Inflammatory macrophage treated with lipopolysaccharide for 1 hour (primary cell): ENCODE measurements around the gene TMEM100.

ENCODE experiments used
- DNase-seq, 2 donors: peaks; one replicate each; pipeline ENCODE4 v3.0.0-alpha.2; 2020 to 2022

Gene TMEM100

DNA sequence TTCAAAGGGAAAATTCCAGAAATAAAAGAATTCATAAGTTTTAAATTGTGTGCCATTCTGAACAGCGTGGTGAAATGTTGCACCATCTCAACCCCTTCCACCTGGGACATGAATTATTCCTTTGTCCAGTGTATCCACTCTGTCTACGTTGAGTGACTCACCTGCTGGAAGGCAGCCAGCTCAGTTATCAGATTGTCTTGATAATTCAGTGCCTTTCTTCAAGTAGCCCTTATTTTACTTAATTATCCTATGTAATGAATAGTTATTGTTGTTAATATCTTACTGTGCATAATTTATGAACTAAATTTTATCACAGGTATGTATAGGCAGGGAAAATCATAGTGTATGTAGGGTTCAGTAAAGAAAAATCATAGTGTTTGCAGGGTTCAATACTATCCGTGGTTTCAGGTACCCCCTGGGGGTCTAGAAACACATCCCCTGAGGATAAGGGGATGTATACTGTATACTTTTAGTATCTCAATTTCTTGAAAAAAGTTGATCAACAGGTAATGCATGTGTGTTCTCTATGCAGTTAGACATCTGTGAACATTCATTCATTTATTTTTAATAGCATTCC is 20.5 kb upstream of the TMEM100 start:
- no peak for DNase-seq

DNA sequence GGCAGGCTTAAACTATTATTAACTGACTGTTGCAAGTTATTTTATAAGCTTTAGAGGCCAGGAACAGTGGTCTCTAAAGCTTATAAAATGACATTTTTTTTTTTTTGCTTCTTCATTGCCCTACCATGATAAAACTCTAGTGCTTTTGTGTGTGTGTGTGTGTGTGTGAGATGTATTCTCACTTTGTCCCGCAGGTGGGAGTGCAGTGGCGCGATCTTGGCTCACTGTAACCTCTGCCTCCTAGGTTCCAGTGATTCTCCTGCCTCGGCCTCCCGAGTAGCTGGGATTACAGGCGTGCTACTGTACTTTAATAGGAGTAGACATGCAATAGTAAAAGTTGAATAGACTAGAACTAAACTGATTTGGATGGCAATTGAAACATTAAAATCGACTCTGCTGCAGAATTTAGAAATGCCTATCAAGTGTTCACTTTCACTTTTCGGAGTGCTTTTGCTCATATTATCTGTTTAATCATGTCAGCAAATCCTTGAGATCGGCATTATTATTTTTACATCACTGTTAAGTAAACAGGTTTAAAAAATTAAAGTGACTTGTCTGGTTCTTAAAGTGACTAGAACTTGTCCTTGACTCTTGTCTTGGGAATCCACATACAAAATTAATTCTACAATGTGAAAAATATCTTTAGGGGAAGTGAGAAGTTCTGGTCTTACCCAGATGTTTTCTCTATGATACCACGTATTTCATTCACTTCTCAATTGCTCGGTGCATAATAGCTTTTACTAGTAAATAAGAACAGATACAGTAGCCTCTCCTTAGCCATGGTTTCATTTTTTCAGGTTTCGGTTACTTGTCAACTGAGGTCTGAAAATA is 19.8 kb upstream of the TMEM100 start:
- no peak for DNase-seq

DNA sequence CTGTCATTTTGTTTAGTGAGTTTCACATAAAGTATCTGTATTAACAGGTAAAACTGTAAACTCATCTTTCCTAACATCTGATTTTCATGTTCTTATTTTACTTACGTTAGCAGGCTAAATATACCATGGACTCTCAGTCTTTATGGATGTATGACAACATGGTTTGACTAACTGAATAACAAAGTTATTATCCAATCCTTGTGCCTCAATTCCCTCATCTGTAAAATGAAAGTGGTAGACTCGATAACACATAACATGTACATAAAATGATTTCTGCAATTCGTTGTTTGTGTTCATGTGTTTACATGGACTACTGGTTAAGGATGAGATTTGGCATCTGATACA is 18.7 kb upstream of the TMEM100 start:
- no peak for DNase-seq

DNA sequence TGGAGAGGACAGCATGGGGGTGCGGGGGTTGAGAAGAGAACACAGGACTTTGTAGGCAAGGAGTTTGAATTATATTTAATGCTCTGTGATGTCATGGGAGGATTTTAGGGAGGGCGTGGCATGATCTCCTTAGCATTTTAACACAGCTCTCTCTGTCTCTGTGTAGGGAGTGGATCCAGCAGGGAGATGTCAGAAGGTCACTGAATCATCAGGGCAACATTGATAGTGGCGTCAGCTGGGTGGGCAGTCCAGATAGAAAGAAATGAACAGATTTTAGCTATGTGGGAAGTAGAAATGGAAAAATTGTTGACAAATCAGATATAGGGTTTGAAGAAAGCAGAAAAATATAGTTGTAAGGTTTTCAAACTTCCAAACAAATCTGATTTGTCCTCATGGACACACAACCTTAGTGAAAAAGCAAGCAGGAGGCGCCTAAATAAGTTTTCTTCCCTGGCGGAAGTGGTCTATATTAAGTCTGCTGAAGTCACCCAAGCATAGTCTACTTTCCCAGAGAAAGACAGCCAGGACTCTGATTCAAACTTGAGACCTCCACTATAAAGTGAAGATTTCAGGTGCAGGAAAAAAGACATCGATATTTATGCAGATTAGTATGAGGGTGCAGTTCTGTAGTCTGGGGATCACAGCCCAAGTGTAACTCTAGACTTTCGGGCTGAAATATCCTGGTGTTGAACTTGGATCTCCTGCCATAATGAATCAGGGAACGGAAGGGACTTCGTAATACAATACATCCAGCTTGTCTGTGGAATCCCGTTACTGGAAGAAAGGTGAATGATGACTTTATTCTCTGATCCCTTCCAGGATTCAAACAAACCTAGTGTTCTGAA is 18.1 kb upstream of the TMEM100 start:
- DNase-seq: no peak

DNA sequence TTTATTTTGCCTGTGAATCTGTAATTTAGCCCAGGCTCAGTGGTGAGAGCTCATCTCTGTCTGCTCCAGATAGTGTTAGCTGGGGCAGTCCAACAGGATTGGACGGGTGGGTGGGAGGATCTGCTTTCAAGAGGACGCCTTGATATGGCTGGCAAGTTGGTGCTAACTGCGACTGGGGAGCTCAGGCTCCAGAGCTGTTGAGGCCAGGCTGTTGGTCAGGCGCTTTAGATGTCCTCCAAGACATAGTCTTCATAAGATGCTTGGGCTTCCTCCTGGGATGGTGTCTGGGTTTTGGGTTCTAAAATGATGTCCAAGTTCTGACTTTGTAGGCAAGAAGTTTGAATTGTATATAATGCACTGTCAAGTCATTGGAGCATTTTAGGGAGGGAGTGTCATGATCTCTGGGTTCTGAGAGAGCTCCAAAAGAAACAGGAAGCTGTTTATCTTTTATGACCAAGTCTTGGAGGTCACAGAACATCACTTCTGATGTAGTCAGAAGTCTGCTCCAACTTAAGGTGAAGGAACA is 15.4 kb upstream of the TMEM100 start:
- no peak for DNase-seq

DNA sequence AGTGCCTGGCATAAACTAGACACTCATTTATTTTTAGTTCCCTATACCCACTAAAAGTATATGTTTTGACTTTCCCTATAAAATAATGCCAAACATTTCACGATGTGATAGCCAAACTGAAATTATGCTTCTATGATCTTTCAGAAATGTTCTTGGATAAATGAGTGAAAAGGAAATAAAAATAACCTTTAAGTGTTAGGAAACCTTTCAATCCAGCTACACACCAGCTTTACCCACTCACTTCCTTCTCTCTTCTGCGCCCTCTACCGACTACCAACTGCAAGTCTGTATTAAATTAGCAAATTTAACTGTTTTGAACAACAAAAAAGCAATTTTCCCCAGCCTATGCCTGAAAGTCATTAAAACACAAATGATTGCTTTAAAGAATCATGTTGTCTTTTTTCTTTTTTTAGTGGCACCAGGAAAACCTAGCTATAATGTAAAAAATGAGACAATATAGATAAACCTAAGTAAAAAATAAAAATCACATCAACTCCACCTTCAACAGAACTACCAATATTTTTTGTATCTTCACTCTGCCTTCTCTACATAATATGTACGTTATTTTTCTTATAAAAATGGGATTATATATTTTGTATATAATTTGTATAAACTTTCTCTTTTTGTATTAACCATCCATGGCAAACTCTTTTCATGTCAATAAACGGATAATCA is 13.2 kb upstream of the TMEM100 start:
- DNase-seq: peak; percentile 38 to 74

DNA sequence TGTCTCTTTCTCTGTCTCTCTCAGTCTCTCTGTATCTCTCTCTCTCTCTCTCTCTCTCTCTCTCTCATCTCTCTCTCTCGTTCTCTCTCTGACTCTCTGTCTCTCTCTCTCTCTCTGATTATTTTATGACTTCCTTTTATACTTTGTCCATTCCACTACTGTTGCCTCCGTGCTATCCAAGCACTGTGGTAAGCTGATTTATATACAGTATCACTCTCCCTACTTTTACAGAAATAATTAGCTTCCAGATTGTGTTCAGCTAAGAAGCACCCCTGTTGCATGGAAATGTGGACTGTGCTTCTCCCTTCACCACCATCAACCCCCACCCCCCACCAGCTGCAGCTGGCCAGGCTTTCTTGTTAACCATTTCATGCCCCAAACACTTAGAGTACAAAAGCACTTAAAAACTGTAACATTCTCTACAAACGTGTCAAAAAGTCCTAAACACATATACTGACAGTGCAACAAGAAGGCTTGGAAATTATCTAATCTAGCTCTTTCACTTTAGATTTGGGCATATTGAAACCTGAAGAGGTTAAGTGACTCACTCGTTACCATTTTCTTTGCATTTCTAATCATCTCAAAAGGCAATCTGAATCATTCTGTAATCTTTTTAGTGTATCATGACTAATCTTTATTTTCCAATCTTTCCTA is 11.6 kb upstream of the TMEM100 start:
- DNase-seq: no peak

DNA sequence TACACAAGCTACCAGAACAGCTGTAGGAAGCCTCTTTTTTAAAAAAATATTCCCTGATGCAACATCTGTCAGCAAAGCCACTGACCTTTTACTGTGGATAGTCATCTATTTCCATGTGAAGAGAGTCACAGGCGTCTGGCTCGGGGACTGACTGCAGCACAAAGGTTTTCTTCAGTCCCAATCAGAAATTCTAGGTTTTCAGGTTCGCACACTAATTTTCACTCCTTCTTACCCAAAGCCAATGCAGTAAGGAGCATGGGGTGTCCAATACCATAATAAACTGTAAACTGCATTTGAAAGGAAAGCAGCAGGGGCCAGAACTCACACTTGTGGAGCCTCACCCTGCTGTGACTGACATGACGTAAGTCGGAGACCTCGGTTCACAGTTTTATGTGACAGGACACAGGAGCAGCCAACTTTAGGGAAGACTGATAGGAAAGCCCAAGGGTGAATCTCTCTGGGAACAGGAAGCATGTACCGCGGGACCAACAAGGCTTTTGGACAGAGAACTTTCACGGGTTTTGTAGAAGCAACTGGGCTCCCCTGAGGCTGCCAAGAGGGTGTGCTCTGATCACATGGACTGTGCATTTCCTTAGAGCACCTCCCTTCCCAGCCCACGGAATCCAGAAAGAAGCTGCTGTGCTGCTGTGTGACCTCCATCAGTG is 9.1 kb upstream of the TMEM100 start:
- DNase-seq: peak in 1 of 2 donors; percentile 14

DNA sequence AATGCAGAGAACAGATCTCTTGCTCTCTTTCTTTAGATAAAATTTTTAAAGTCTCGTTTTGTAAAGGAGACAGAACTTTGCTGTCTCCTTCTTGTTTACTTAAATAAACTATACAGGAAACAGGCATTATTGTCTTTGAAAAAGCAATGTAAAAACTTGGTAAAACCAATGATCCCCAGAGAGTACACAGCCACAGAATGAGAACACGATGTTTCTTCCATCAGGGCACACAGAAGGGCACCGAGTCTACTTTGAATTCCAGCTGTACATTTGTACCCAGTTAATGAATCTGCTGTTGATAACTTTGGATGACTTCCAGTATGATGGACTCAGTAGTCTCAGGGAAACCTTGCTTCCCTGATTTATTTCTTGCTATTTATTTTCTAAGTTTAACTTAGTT is 8.1 kb upstream of the TMEM100 start:
- DNase-seq: no peak

DNA sequence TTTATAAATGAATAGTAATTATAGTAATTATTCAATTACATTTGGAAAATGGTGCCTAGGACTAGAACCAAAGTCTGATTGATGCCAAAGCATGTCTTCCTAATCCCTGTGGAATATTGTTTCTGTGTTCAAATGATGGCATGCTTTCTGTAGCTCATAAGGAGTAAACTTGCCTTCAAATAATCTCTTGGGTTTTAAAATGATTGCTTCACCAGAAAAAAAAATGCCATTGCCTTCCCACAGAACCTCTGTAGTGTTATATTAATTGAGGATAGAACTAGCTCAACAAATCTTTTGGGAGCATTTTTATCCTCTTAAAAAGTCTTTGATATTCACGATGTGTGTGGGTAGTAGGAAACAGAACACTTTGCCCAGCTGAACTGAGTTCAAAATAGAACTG is 7.7 kb upstream of the TMEM100 start:
- no peak for DNase-seq

DNA sequence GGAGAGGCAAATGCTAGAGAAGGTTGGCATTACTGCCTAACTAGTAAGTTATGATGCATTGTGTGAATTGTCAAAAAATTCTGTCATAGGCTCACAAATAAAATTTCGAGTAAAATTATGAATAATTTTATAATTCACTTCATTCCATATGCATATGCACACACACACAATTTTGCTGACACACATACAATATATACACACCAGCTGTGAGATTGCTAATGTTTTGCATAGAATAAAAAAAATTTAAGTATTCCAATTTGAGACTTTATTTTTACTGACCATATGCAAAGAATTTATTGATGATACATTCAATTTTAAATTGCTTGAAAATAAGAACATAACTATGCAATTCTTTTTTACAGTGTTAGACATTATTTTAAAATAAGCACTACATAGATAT is 6.8 kb upstream of the TMEM100 start:
- no peak for DNase-seq

DNA sequence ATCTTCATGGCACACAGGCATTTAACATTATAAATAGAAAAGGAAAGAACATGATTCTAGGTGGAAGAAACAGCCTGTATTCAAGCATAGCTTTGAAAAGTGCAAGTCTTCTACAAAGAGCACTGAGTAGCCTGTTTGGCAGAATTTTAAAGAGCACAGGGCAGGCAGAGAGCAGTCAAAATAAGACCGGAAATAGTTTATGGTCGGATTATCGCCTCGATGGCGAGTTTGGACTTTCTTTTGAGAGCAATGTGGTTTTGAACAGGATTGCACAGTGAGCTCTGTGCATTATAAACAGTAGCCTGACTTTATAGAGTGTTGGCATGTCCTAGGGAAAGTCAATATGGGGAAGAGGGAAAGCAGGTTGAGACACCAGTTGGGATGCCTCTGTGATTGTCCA is 6.2 kb upstream of the TMEM100 start:
- no peak for DNase-seq

DNA sequence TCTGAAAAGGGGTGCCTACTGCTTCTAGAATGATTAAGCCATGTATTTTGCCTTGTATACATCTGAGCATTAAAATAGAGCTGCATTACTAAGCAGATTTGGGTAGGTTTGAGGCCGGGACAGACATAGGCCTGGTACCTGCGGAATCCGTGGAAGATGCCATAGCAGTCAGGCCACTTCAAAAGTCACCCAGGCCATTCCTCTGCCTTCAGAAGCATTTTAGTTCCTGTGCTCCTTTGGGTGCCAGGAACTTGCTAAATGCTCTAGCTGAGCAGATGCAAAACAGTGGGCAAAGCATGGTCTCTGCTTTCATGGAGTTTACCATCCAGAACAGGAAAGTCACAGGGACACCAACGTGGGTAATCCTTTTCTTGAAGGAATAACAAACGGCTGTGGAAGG is 5.7 kb upstream of the TMEM100 start:
- no peak for DNase-seq

DNA sequence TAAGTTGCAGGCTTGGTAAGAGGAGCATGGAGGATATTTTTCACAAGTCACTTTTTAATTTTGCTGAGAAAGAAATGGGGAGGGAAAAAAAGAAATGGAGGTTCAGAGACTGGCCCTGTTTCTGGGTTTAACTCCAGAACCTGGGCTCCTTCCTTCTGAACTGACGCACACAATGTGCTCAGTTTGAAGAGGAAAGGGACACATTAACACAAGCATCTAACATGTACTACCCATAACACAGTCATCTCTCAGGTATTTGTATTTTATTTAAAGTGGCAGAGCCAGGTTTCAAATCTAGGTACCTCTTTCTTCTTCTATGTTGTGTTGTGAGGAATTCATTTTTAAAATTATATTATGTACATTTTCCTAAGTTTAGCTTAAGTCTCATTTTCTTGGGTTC is 5.3 kb upstream of the TMEM100 start:
- no peak for DNase-seq

DNA sequence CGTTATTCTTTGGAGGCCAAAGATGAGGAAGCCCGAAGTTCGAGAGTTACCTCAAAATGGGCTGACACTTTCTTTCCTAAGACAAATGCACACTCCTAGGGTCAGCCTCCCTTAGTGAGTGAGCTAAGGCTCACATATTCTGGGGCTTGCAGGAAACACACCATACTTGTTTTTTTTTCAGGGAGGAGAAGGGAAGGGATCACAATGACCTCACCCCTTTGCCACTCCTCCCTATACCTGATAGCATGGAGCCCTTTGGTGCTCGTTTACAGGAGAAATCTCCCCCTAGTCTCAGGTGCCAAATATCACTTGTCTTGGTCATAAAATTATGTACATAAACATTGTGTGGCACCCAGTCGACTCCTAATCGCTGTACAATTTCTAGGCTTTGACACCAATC is 4.6 kb upstream of the TMEM100 start:
- DNase-seq: no peak

DNA sequence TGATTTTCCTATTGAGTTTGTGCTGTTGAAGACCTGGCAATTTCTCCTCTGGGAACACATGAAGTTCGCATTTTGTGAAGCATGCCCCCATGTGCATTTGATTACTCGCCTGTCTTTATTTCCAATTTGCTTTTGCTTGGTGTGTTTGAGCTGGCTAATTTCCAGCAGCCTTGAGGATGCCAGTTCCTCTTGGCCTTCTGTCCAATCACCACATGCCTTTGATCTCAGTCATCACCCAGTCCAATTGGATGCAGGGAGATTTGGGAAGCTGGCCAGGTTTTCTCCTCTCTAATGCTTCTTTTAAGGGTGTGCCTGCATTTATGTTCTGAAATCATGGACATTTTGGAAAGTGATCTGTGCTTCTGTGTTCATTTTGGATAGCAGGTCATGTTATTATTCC is 3.8 kb upstream of the TMEM100 start:
- DNase-seq: no peak

DNA sequence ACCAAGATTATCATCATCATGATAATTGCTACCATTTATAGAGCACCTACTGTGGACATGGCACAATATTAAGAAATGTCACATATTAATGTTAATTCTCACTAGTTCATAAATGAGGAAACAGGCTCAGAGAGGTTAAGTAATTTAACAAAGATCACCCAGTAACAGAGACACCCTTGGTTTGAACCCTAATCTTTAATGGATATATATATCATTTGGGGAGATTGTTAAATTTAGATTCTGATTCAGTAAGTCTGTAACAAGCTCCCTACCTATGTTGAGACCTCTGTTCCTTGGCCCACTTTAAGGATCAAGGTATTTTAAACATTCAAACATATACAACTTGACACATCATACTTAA is 804 bp upstream of the TMEM100 start:
- DNase-seq: no peak

DNA sequence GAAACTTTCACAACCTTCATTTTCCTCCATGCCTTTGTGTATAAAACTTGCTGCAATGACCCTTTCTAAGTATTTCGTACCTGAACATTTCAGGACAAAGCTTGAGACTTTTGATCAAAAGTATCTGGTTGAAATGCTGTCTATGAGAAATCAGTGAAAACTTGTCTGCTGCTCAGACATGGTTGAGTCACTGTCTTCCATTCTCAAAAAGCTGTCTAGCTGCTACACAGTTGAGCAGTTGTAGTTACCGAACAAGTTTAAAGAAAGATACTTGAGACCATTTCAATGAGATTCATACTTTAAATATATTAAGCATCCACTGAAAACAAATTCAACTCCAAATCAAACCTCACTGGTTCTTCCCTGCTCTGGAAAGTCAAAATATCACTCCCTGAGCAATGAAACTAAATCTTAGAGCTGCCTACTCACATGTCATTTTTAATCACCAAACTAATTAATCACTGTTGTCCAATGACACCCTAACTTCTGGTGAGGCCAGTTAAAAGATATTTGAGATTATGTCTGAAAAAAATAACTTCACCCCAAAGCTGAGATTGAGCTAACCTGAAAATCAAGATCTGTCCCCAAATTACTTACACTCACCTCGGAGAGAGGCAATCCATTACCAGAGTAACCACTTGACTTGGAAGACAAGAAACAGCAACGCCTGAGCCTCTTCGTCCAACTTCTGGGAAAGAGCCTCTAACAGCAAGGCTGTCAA is 488 bp downstream of the TMEM100 start:
- DNase-seq: no peak

DNA sequence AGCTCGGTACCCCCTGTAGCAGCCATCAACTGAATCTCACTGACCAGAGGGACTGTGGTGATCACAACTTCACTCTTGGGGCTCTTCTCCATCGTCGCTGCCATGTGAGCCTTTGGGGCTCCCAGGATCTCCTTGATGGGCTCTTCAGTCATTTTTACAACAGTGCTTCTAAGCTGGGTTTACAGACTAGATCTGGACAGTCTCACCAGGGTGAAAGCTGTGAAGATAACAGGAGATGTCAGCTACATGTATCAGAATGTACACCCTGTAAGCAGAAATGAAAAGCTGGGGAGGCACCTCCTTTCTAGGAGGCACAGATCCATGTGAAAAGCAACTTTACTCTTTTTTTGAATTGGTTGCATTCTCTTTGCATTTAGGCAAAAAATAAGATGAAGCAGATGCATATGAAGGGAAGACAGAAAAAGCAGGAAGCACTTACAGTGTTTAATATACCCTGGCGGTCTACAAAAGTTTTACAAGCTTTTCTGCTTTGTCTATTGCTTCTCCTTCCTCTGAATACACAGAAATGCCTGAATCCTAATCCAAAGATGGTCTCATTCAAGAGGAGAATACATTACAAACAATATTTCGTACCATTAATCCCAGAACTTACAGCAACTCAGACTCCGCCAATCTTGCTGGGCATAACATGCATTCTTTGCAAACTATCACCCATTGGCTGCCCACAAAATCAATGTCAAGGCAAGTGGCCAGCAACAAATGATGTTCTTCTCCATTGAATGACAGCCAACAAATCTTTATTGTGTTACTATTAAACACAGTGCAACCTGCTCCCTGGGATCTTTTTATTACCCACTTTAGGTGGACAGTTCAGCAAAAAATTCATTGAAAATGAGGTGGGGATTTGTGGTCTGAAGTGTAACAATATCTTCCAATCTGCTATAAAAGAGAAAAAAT is 1.5 kb downstream of the TMEM100 start:
- no peak for DNase-seq
